Smooth muscle cell (in vitro differentiated cells): ENCODE data around the gene G2E3. TPM values are rescaled to one million over a fixed set of nuclear protein-coding genes. Genes with fewer than 3 reads are reported as not detected.

Source experiments
- DNase-seq: peaks from one replicate; lab custom pipeline; 2025; ENCODE audit not compliant: unreplicated experiment; lab: John Stamatoyannopoulos, UW
- H2AFZ ChIP-seq: fragments of 200-600 bp; sonication (generic); 2 replicates; pipeline ENCODE4 v1.6.0; 2016; ENCODE audit warnings: antibody characterized with exemption, low read depth, mild to moderate bottlenecking
- H3F3A ChIP-seq: fragments of 200-600 bp; sonication (generic); 2 replicates; pipeline ENCODE4 v1.6.0; 2017; ENCODE audit warnings: antibody characterized with exemption, low read depth
- H3K27ac ChIP-seq: fragments of 200-600 bp; sonication (generic); 2 replicates; pipeline ENCODE4 v1.5.1; 2016; ENCODE audit warnings: low read depth, mild to moderate bottlenecking
- H3K27me3 ChIP-seq: fragments of 200-600 bp; sonication (generic); 2 replicates; pipeline ENCODE4 v1.6.1; 2016; ENCODE audit warnings: low read depth, mild to moderate bottlenecking
- H3K36me3 ChIP-seq: fragments of 200-600 bp; sonication (generic); 2 replicates; pipeline ENCODE4 v1.5.1; 2016; ENCODE audit warnings: low read depth
- H3K4me1 ChIP-seq: fragments of 200-600 bp; sonication (generic); 2 replicates; pipeline ENCODE4 v1.5.1; 2016; ENCODE audit warnings: low read depth
- H3K4me2 ChIP-seq: fragments of 200-600 bp; sonication (generic); 2 replicates; pipeline ENCODE4 v1.6.0; 2016; ENCODE audit warnings: mild to moderate bottlenecking
- H3K4me3 ChIP-seq: fragments of 200-600 bp; sonication (generic); 2 replicates; pipeline ENCODE4 v1.5.1; 2016; ENCODE audit warnings: mild to moderate bottlenecking
- H3K79me2 ChIP-seq: fragments of 200-600 bp; sonication (generic); 2 replicates; pipeline ENCODE4 v1.6.0; 2016; ENCODE audit warnings: low read depth, mild to moderate bottlenecking
- H3K9ac ChIP-seq: fragments of 200-600 bp; sonication (generic); 2 replicates; pipeline ENCODE4 v1.6.0; 2016; ENCODE audit warnings: low read depth
- H3K9me3 ChIP-seq: fragments of 200-600 bp; sonication (generic); replicated peaks from 2 replicates; pipeline ENCODE4 v1.5.1; 2016; ENCODE audit warnings: low read depth
- H4K20me1 ChIP-seq: fragments of 200-600 bp; sonication (generic); 2 replicates; pipeline ENCODE4 v1.6.0; 2016; ENCODE audit warnings: low read depth
- WGBS: methylation state at CpG from one replicate; pipeline ENCODE4 v1.1.7; 2016; ENCODE audit warnings: low lambda C conversion rate; 5-methylcytosine and 5-hydroxymethylcytosine counted together
- polyA plus RNA-seq: library from polyadenylated mRNA; unstranded; fragments of >200 nt; fragmentation: Nextera tagmentation; extraction: Ambion mirVana; gene quantifications from 2 replicates; pipeline ENCODE4 v1.2.1, GENCODE V29; 2016
- total RNA-seq: library from RNA; depleted of rRNA; stranded (reverse); fragments of >200 nt; gene quantifications from 2 replicates; pipeline ENCODE4 v1.2.3, GENCODE V29; 2014
- TF ChIP-seq, protein P1 (sequence below): fragments of 200-600 bp; sonication (generic); IDR thresholded peaks from 2 replicates; pipeline ENCODE4 v1.5.1; 2017; ENCODE audit warnings: borderline replicate concordance, mild to moderate bottlenecking, antibody characterized with exemption; ENCODE audit not compliant: insufficient read depth, poor library complexity, severe bottlenecking

Gene G2E3
- total and polyA plus RNA-seq, 2 experiments from 2014 or later, result 15.2 to 25.1 TPM

DNA sequence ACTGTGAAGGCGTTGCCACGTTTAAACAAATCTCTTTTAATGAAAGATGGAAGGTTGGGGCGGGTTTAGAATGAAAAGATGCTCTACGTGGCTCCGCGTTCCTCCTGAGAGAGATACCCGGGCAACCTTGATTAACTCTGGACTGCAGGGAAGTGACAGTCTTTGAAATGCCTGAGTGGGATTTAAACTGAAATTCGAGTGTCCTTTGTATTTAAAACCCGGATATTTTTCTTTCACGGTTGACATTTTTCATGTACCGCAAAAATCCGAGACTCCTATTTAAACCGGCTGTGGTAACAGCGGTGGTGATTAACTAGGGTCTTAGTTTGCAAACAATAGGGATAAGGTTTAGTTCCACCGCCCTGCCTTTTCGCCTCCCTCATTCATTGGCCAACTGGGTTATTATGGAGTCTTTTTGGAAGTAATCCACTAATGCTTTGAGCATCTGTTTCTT lies 707 bp downstream of the G2E3 start:
- TF ChIP-seq, protein P1, sequence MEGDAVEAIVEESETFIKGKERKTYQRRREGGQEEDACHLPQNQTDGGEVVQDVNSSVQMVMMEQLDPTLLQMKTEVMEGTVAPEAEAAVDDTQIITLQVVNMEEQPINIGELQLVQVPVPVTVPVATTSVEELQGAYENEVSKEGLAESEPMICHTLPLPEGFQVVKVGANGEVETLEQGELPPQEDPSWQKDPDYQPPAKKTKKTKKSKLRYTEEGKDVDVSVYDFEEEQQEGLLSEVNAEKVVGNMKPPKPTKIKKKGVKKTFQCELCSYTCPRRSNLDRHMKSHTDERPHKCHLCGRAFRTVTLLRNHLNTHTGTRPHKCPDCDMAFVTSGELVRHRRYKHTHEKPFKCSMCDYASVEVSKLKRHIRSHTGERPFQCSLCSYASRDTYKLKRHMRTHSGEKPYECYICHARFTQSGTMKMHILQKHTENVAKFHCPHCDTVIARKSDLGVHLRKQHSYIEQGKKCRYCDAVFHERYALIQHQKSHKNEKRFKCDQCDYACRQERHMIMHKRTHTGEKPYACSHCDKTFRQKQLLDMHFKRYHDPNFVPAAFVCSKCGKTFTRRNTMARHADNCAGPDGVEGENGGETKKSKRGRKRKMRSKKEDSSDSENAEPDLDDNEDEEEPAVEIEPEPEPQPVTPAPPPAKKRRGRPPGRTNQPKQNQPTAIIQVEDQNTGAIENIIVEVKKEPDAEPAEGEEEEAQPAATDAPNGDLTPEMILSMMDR, result no peak
- under 1% methylated on average over 16 of the region's 16 CpGs for WGBS
- DNase-seq, result no peak

DNA sequence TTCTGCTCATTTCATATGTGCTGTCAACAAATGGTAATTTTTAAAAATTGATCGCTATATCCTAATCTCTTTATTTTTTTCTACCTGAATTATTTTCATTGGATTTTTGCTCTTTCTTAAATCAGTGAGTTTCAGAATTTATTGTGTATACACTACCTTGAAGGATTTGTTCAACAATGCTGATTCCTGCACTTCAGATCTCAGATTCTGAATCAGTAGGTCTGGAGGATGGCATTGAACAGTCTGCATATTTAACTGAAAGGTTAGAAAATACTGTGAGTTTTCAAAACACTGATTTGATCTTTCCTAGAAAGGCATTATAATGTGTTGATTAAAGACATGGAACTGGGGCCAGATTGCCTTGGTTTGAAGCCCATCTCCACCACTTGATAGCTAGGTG lies 1.6 kb downstream of the G2E3 start:
- Histone ChIP-seq H3K9ac (peak overlapping the region; percentile 84), H3K9me3 (no peaks in the 10 kb centered on the region), H3K4me3 (peak overlapping the region; percentile 87), H3F3A (peaks cover 10% of the 10 kb centered on the region), H3K36me3 (no peaks in the 10 kb centered on the region), H3K4me1 (peaks cover 27% of the 10 kb centered on the region), H3K79me2 (peaks cover 66% of the 10 kb centered on the region), H4K20me1 (peaks cover 54% of the 10 kb centered on the region), H2AFZ (no peak overlapping the region), H3K27ac (no peak overlapping the region), H3K27me3 (no peaks in the 10 kb centered on the region), H3K4me2 (peak overlapping the region; percentile 92)
- WGBS, result 76% methylated on average over 1 of the region's 1 CpG
- no peak for DNase-seq
- TF ChIP-seq, protein P1, result no peak

More for the DNA sequence above, 707 bp downstream of the G2E3 start:
- peak overlapping the region; percentile 84 for H3K9ac ChIP-seq
- no peaks in the 10 kb centered on the region for H3K27me3 ChIP-seq
- peak overlapping the region; percentile 87 for H3K4me3 ChIP-seq
- H3K4me2 ChIP-seq, result peak overlapping the region; percentile 92
- no peaks in the 10 kb centered on the region for H3K36me3 ChIP-seq
- peaks cover 57% of the 10 kb centered on the region for H3K79me2 ChIP-seq
- peaks cover 27% of the 10 kb centered on the region for H3K4me1 ChIP-seq
- H3K27ac ChIP-seq, result peak overlapping the region; percentile 86
- no peaks in the 10 kb centered on the region for H3K9me3 ChIP-seq
- peaks cover 10% of the 10 kb centered on the region for H3F3A ChIP-seq
- H2AFZ ChIP-seq, result peak overlapping the region; percentile 99
- H4K20me1 ChIP-seq, result peaks cover 46% of the 10 kb centered on the region

DNA sequence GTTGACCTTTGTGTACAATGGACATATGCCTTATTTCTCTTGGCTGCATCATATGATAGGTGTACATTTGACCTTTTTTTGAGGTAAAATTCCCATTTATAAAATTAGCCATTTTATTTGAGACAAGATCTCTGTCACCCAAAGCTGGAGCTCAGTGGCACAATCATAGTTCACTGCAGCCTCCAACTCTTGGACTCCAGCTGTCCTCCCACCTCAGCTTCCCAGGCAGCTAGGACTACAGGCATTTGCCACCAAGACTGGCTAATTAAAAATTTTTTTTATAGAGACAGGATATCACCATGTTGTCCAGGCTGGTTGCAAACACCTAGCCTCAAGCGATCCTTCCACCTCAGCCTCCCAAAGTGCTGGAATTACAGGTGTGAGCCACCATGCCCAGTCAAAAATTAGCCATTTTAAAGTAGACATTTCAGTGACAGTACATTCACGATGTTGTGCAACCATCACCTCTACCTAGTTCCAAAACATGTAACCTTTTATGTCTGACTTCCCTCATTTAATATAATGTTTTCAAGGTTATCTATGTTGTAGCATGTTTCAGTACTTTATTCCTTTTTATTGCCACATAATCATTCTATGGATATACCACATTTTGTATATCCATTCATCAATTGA lies 5.4 kb downstream of the G2E3 start:
- peaks cover 92% of the 10 kb centered on the region for H4K20me1 ChIP-seq
- H3K9ac ChIP-seq, result no peak overlapping the region
- WGBS, result 100% methylated on average over 2 of the region's 2 CpGs

More for the DNA sequence above, 5.4 kb downstream of the G2E3 start:
- Histone ChIP-seq H3K9me3 (no peaks in the 10 kb centered on the region), H2AFZ (no peak overlapping the region), H3K27ac (no peak overlapping the region), H3K79me2 (peaks cover 100% of the 10 kb centered on the region), H3K27me3 (no peaks in the 10 kb centered on the region), H3K36me3 (no peaks in the 10 kb centered on the region), H3F3A (no peaks in the 10 kb centered on the region), H3K4me2 (no peak overlapping the region), H3K4me3 (no peak overlapping the region), H3K4me1 (peaks cover 32% of the 10 kb centered on the region)
- TF ChIP-seq, protein P1, result no peak
- DNase-seq, result no peak
